Central memory CD8-positive, alpha-beta T cell (primary cell): ENCODE results near the gene SWAP70.
"Not testable (repeated sequence)": the region's sequence is repeated elsewhere in the genome, so short reads cannot be mapped to it uniquely, and the experiment has no call there.

Experiments used
- ATAC-seq: fragments of 150-1000 bp; cut with Tn5 transposase; replicated peaks from 2 replicates; pipeline ENCODE4 v1.10.0; 2022; ENCODE audit warnings: mild to moderate bottlenecking, moderate FRiP score, moderate number of reproducible peaks; ENCODE audit not compliant: poor library complexity, severe bottlenecking; ENCODE audit errors: extremely low read depth
- DNase-seq, 2 donors: peaks; one replicate each; pipeline ENCODE4 v3.0.0; 2021; ENCODE audit warnings: low spot score in 2 of 2
- H3K27ac Mint-ChIP-seq: one replicate; pipeline ENCODE4 v1.8.0; 2022; ENCODE audit warnings: low read depth, mild to moderate bottlenecking, moderate library complexity, mixed read lengths
- H3K27me3 Mint-ChIP-seq: one replicate; pipeline ENCODE4 v1.8.0; 2022; ENCODE audit warnings: mixed read lengths
- H3K36me3 Mint-ChIP-seq: one replicate; pipeline ENCODE4 v1.8.0; 2022; ENCODE audit warnings: mild to moderate bottlenecking, moderate library complexity, mixed read lengths; ENCODE audit not compliant: insufficient read depth
- H3K4me1 Mint-ChIP-seq: one replicate; pipeline ENCODE4 v1.8.0; 2022; ENCODE audit warnings: mixed read lengths
- H3K4me3 Mint-ChIP-seq: one replicate; pipeline ENCODE4 v1.8.0; 2022; ENCODE audit warnings: mild to moderate bottlenecking, moderate library complexity, mixed read lengths
- H3K9me3 Mint-ChIP-seq: one replicate; pipeline ENCODE4 v1.8.0; 2022; ENCODE audit warnings: mixed read lengths

SWAP70 gene

DNA sequence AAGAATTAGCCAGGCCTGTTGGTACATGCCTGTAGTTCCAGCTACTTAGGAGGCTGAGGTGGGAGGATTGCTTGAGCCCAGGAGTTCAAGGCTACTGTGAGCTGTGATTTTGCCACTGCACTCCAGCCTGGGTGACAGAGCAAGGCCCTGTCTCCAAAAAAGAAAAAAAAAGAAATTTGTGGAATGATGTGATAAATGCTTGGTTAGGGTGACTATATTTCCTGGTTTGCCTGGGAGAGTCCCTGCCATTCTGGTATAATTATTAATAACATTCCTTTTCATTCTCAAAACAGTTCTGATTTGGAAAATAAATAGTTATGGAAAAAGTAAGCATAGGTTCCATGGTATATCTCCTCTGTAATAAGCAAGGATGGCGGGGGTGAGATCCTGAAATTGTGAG, 74.8 kb downstream of the SWAP70 start:
- no peaks in the 10 kb centered on the region for H3K27me3 Mint-ChIP-seq
- DNase-seq: no peak
- H3K36me3 Mint-ChIP-seq: peaks cover 12% of the 10 kb centered on the region
- H3K4me3 Mint-ChIP-seq: no peak overlapping the region
- H3K4me1 Mint-ChIP-seq: no peaks in the 10 kb centered on the region
- H3K9me3 Mint-ChIP-seq: peaks cover 15% of the 10 kb centered on the region
- no peak overlapping the region for H3K27ac Mint-ChIP-seq
- no peak for ATAC-seq

- ATAC-seq (no peak), DNase-seq (no peak)
- no peaks in the 10 kb centered on the region for H3K4me1 Mint-ChIP-seq
- H3K4me3 Mint-ChIP-seq: no peak overlapping the region
- H3K9me3 Mint-ChIP-seq: peaks cover 15% of the 10 kb centered on the region
- H3K27ac Mint-ChIP-seq: no peak overlapping the region
- peaks cover 11% of the 10 kb centered on the region for H3K36me3 Mint-ChIP-seq
- no peaks in the 10 kb centered on the region for H3K27me3 Mint-ChIP-seq
Measured at GRCh38 chr11:9739123-9739900, 75.4 kb downstream of the SWAP70 start.

GRCh38 chr11:9740202-9740883, 76.5 kb downstream of the SWAP70 start:
- DNase-seq (no peak), ATAC-seq (no peak)
- no peaks in the 10 kb centered on the region for H3K4me1 Mint-ChIP-seq
- H3K27ac Mint-ChIP-seq: no peak overlapping the region
- H3K36me3 Mint-ChIP-seq: peaks cover 12% of the 10 kb centered on the region
- H3K27me3 Mint-ChIP-seq: no peaks in the 10 kb centered on the region
- H3K4me3 Mint-ChIP-seq: no peak overlapping the region
- H3K9me3 Mint-ChIP-seq: peaks cover 12% of the 10 kb centered on the region

DNA sequence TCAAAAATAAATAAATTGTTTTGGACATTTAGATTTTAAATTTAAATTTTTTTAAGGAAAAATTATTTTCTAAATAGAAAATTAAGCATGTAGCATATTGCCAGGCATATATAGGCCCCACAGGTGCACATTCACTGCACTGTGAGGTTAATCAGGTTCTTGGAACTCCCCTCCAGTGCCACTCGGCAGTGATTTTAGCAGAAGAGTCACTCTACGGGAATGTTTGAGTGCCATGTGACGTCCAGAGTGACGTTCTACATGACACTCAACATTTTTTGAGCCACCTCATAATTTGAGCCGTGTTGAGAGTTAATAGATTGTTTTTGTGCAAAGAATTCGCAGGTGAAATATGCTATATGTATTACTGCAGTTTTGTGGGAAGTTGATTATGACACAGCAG, 77.4 kb downstream of the SWAP70 start:
- DNase-seq (no peak), ATAC-seq (no peak)
- Mint-ChIP-seq H3K27ac (no peak overlapping the region), H3K9me3 (peaks cover 6% of the 10 kb centered on the region), H3K36me3 (peaks cover 10% of the 10 kb centered on the region), H3K4me3 (no peak overlapping the region), H3K27me3 (no peaks in the 10 kb centered on the region), H3K4me1 (no peaks in the 10 kb centered on the region)

DNA sequence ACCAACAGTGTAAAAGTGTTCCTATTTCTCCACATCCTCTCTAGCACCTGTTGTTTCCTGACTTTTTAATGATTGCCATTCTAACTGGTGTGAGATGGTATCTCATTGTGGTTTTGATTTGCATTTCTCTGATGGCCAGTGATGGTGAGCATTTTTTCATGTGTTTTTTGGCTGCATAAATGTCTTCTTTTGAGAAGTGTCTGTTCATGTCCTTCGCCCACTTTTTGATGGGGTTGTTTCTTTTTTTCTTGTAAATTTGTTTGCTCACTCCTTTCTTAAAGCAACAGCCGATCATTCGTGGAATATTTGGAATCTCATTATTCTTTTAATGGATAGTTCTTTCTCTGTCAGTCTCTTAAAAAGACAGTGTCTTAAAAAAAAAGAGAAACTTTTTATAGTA, 79.6 kb downstream of the SWAP70 start:
- H3K4me3 Mint-ChIP-seq, H3K9me3 Mint-ChIP-seq, H3K27me3 Mint-ChIP-seq, H3K36me3 Mint-ChIP-seq, ATAC-seq, H3K27ac Mint-ChIP-seq, DNase-seq, H3K4me1 Mint-ChIP-seq: not testable (repeated sequence)

- DNase-seq: no peak
- no peak overlapping the region for H3K27ac Mint-ChIP-seq
- ATAC-seq: no peak
- H3K4me1 Mint-ChIP-seq: no peaks in the 10 kb centered on the region
- H3K36me3 Mint-ChIP-seq: peaks cover 4% of the 10 kb centered on the region
- H3K4me3 Mint-ChIP-seq: no peak overlapping the region
- H3K27me3 Mint-ChIP-seq: no peaks in the 10 kb centered on the region
- H3K9me3 Mint-ChIP-seq: no peaks in the 10 kb centered on the region
Measured at GRCh38 chr11:9745411-9746211, 81.7 kb downstream of the SWAP70 start.

DNA sequence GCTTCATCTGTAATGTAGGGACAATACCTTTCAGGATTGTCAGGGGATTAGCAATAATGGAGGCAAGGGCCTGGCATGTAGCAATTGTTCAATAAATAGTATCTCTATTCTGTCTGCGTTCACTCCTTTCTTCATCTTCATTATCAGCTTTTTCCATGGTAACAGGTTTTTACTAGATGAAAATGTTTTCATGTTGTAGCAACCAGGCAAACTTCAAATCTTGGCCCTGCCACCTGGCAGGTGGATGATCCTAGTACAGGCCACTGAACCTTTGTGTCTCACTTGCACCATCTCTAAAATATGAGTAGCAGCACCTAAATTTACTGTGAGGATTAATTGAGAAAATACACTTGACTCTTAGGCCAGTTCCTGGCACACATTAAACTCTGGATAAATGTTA, 83.4 kb downstream of the SWAP70 start:
- ATAC-seq (no peak), DNase-seq (no peak)
- Mint-ChIP-seq H3K27me3 (no peaks in the 10 kb centered on the region), H3K4me3 (no peak overlapping the region), H3K4me1 (no peaks in the 10 kb centered on the region), H3K9me3 (no peaks in the 10 kb centered on the region), H3K27ac (no peak overlapping the region), H3K36me3 (peaks cover 4% of the 10 kb centered on the region)

- no peak for ATAC-seq
- Mint-ChIP-seq H3K4me1 (no peaks in the 10 kb centered on the region), H3K27ac (peak overlapping the region; percentile 19), H3K36me3 (peaks cover 4% of the 10 kb centered on the region), H3K27me3 (no peaks in the 10 kb centered on the region), H3K4me3 (no peak overlapping the region), H3K9me3 (no peaks in the 10 kb centered on the region)
- no peak for DNase-seq
Measured at GRCh38 chr11:9747828-9748227, 84.0 kb downstream of the SWAP70 start.

- Mint-ChIP-seq H3K27ac (peak overlapping the region; percentile 19), H3K36me3 (peaks cover 4% of the 10 kb centered on the region), H3K27me3 (no peaks in the 10 kb centered on the region), H3K9me3 (no peaks in the 10 kb centered on the region), H3K4me3 (no peak overlapping the region), H3K4me1 (no peaks in the 10 kb centered on the region)
- ATAC-seq (peak; percentile 91), DNase-seq (peak in 1 of 2 donors; percentile 37)
Measured at GRCh38 chr11:9748361-9748970, 84.6 kb downstream of the SWAP70 start.

DNA sequence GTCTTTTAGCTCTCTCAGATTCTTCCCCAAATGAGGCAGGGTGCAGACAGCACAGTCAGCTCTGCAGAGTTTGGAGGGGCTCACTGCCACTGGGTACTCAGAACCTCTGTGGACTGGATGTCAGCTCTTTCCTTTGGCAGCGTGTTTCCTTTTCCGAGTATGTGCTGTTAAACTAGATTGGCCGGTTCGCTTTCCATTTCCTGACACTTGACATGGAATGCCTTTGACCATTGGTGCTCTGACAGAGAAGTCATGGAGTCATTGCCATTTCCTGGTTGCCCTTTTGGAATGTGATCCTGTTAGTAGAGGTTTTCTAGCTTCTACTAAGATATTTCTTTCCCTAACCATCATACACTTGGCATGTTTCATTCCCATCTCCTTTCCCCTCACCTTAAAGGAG, 86.7 kb downstream of the SWAP70 start:
- Mint-ChIP-seq H3K27me3 (no peaks in the 10 kb centered on the region), H3K27ac (no peak overlapping the region), H3K4me3 (no peak overlapping the region), H3K9me3 (no peaks in the 10 kb centered on the region), H3K36me3 (peaks cover 3% of the 10 kb centered on the region), H3K4me1 (no peaks in the 10 kb centered on the region)
- DNase-seq (no peak), ATAC-seq (no peak)

DNA sequence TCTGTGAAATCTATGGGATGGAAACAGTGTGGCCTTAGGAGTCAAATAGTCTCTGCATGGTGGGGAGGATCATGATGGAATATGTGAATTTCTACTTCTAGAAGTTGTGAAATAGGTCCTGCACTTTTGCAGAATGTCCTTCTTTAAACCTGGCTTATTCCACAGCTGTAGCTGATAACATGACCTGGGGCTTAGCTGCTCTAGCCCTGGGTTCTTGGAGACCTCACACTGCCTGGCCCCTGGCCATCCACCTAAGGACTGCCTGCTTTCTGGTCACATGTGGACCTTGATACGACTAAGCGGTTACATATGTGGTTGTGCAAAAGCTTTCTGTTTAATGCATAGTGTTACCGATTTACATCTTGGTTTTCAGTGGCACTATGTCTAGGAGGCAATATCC, 88.2 kb downstream of the SWAP70 start:
- Mint-ChIP-seq H3K4me3 (no peak overlapping the region), H3K27ac (no peak overlapping the region), H3K36me3 (peaks cover 3% of the 10 kb centered on the region), H3K9me3 (no peaks in the 10 kb centered on the region), H3K27me3 (no peaks in the 10 kb centered on the region), H3K4me1 (no peaks in the 10 kb centered on the region)
- ATAC-seq (no peak), DNase-seq (no peak)

- no peak overlapping the region for H3K4me3 Mint-ChIP-seq
- no peak for DNase-seq
- H3K36me3 Mint-ChIP-seq: peaks cover 3% of the 10 kb centered on the region
- no peak for ATAC-seq
- no peaks in the 10 kb centered on the region for H3K9me3 Mint-ChIP-seq
- H3K27me3 Mint-ChIP-seq: no peaks in the 10 kb centered on the region
- H3K4me1 Mint-ChIP-seq: peaks cover 8% of the 10 kb centered on the region
- H3K27ac Mint-ChIP-seq: no peak overlapping the region
Measured at GRCh38 chr11:9753021-9753420, 89.1 kb downstream of the SWAP70 start.
